Stimulated activated naive CD8-positive, alpha-beta T cell treated with anti-CD3 and anti-CD28 coated beads, Interleukin-15, Interleukin-2, amounts not matched to agents 100 ng/mL and 50 ng/mL, for 24 hours (primary cell): ENCODE measurements around the gene ART5.
"Not testable (repeated sequence)": the region's sequence is repeated elsewhere in the genome, so short reads cannot be mapped to it uniquely, and the experiment has no call there.

Experiments used
- H3K27ac Mint-ChIP-seq: one replicate; pipeline ENCODE4 v1.8.0; 2021; ENCODE audit warnings: mild to moderate bottlenecking, mixed read lengths
- H3K27me3 Mint-ChIP-seq: one replicate; pipeline ENCODE4 v1.8.0; 2021; ENCODE audit warnings: mixed read lengths
- H3K36me3 Mint-ChIP-seq: one replicate; pipeline ENCODE4 v1.8.0; 2021; ENCODE audit warnings: low read depth, mixed read lengths
- H3K4me1 Mint-ChIP-seq: one replicate; pipeline ENCODE4 v1.8.0; 2021; ENCODE audit warnings: low read depth, mixed read lengths
- H3K4me3 Mint-ChIP-seq: one replicate; pipeline ENCODE4 v1.8.0; 2021; ENCODE audit warnings: mild to moderate bottlenecking, mixed read lengths
- H3K9me3 Mint-ChIP-seq: one replicate; pipeline ENCODE4 v1.8.0; 2021; ENCODE audit warnings: mixed read lengths

The ART5 gene

GRCh38 chr11:3588776-3589175 is 53.0 kb downstream of the ART5 start:
- H3K4me1 Mint-ChIP-seq, H3K36me3 Mint-ChIP-seq, H3K27ac Mint-ChIP-seq, H3K4me3 Mint-ChIP-seq, H3K9me3 Mint-ChIP-seq, H3K27me3 Mint-ChIP-seq: not testable (repeated sequence)
